Endothelial cell of umbilical vein (primary cell): ENCODE data around the gene FOS. TPM values are rescaled to one million over a fixed set of nuclear protein-coding genes. Genes with fewer than 3 reads are reported as not detected.

Experiments used
- BruUV-seq: library from RNA; stranded (reverse); fragments of 400-500 nt; replicated peaks from 2 replicates; lab custom pipeline; 2021; lab: Mats Ljungman, UMichigan
- CTCF ChIA-PET: fragments of 300-600, 350-600 bp; sonication (Branson Sonifier 250); formaldehyde crosslinking; loops from one replicate; lab custom pipeline; 2021; ENCODE audit warnings: antibody characterized with exemption, inconsistent platforms; lab: Charles Lee
- POLR2A ChIA-PET: fragments of 300-600, 350-600 bp; sonication (Branson Sonifier 250); formaldehyde crosslinking; loops from one replicate; lab custom pipeline; 2021; ENCODE audit warnings: antibody characterized with exemption, inconsistent platforms; lab: Charles Lee
- DNase-seq: peaks from one replicate; pipeline ENCODE4 v3.0.0-alpha.2; 2011; ENCODE audit warnings: low read depth, low spot score
- FAIRE-seq: peaks from 2 replicates; lab custom pipeline; 2011; peaks lifted over from hg19 to GRCh38; lab: Jason Lieb, UNC
- H2AFZ ChIP-seq: 2 replicates; pipeline ENCODE4 v1.6.0; 2012; ENCODE audit warnings: low read depth, low read length, control low read depth, inconsistent platforms
- H3K27ac ChIP-seq: 2 replicates; pipeline ENCODE4 v1.5.1; 2011; ENCODE audit warnings: low read depth, mild to moderate bottlenecking, control low read depth, low read length, moderate library complexity; ENCODE audit not compliant: insufficient read depth
- H3K27me3 ChIP-seq, 2 experiments: 2 replicates each; pipeline versions ENCODE4 v1.6.0 to v1.6.1; 2011; ENCODE audit warnings: low read length in 2 of 2, mixed read lengths in 1 of 2; ENCODE audit not compliant: control insufficient read depth in 2 of 2, insufficient read depth in 2 of 2
- H3K36me3 ChIP-seq, 2 experiments: 2 replicates in 1 of 2; 3 replicates in 1 of 2; pipeline ENCODE4 v1.5.1; 2011; ENCODE audit warnings: low read length in 2 of 2, mild to moderate bottlenecking in 1 of 2, moderate library complexity in 1 of 2; ENCODE audit not compliant: control insufficient read depth in 2 of 2, insufficient read depth in 2 of 2; ENCODE audit errors: extremely low read depth in 1 of 2
- H3K4me1 ChIP-seq: 3 replicates; pipeline ENCODE4 v1.5.1; 2011; ENCODE audit warnings: mild to moderate bottlenecking, low read length; ENCODE audit not compliant: control insufficient read depth, insufficient read depth; ENCODE audit errors: extremely low read depth
- H3K4me2 ChIP-seq: 2 replicates; pipeline ENCODE4 v1.6.1; 2011; ENCODE audit warnings: low read length, control low read depth, mixed read lengths; ENCODE audit not compliant: insufficient read depth
- H3K4me3 ChIP-seq, 3 experiments: fragments of 200-600 bp in 1 of 3; sonication (generic), shearing (Covaris generic) in 1 of 3; replicated peaks in 1 of 3; 2 replicates each; pipeline ENCODE4 v1.5.1; 2011 to 2016; ENCODE audit warnings: control low read depth in 3 of 3, low read length in 3 of 3, mild to moderate bottlenecking in 2 of 3, inconsistent platforms in 1 of 3, low read depth in 1 of 3, moderate library complexity in 1 of 3; ENCODE audit not compliant: insufficient read depth in 1 of 3
- H3K79me2 ChIP-seq: 2 replicates; pipeline ENCODE4 v1.6.0; 2012; ENCODE audit warnings: low read length, inconsistent platforms; ENCODE audit not compliant: control insufficient read depth, insufficient read depth
- H3K9ac ChIP-seq: replicated peaks from 2 replicates; pipeline ENCODE3; 2011; ENCODE audit warnings: low read length, control low read depth; ENCODE audit not compliant: insufficient read depth; ENCODE audit errors: extremely low read depth
- H3K9me1 ChIP-seq: replicated peaks from 3 replicates; pipeline ENCODE4 v1.6.0; 2011; ENCODE audit warnings: mild to moderate bottlenecking, low read length; ENCODE audit not compliant: control insufficient read depth, insufficient read depth; ENCODE audit errors: extremely low read depth
- H3K9me3 ChIP-seq: replicated peaks from 2 replicates; pipeline ENCODE4 v1.5.1; 2012; ENCODE audit warnings: low read length, inconsistent platforms; ENCODE audit not compliant: control insufficient read depth, insufficient read depth
- H4K20me1 ChIP-seq: replicated peaks from 2 replicates; pipeline ENCODE3; 2011; ENCODE audit warnings: mild to moderate bottlenecking, low read length; ENCODE audit not compliant: control insufficient read depth, insufficient read depth; ENCODE audit errors: extremely low read depth
- EZH2 ChIP-seq: IDR thresholded peaks from 2 replicates; pipeline ENCODE4 v1.6.1; 2012; ENCODE audit warnings: borderline replicate concordance, low read depth, mild to moderate bottlenecking, moderate library complexity, low read length, inconsistent platforms; ENCODE audit not compliant: severe bottlenecking
- FOS ChIP-seq: IDR thresholded peaks from 2 replicates; pipeline ENCODE4 v1.6.1; 2011; ENCODE audit warnings: mild to moderate bottlenecking, low read length, moderate library complexity, borderline replicate concordance; ENCODE audit not compliant: insufficient read depth
- GATA2 ChIP-seq: IDR thresholded peaks from 2 replicates; pipeline ENCODE4 v1.7.0; 2011; ENCODE audit warnings: low read depth, mild to moderate bottlenecking, moderate library complexity, mixed read lengths, low read length; ENCODE audit not compliant: insufficient read length, insufficient read depth
- JUN ChIP-seq: IDR thresholded peaks from 2 replicates; pipeline ENCODE4 v1.6.1; 2011; ENCODE audit warnings: borderline replicate concordance, low read depth; ENCODE audit not compliant: insufficient read length, insufficient read depth
- MYC ChIP-seq: IDR thresholded peaks from one replicate; pipeline ENCODE4 v1.6.1; 2011; ENCODE audit warnings: mild to moderate bottlenecking, low read depth, low read length
- POLR2A ChIP-seq: IDR thresholded peaks from 2 replicates; pipeline ENCODE4 v1.6.1; 2012; ENCODE audit warnings: low read depth, mild to moderate bottlenecking, control low read depth, low read length
- POLR2AphosphoS5 ChIP-seq: IDR thresholded peaks from 2 replicates; pipeline ENCODE4 v1.6.1; 2012; ENCODE audit warnings: low read depth, mild to moderate bottlenecking, control low read depth, low read length, moderate library complexity; ENCODE audit not compliant: insufficient read depth
- dilution Hi-C: fragments of 300-500 bp; cut with MboI; formaldehyde crosslinking; loops from one replicate; pipeline ENCODE4 v1.15.0; 2019; ENCODE audit warnings: low sequenced_read_pairs; ENCODE audit not compliant: extremely low pct_ligation_motif_present
- intact Hi-C: fragments of 100-400 bp; cut with micrococcal nuclease; formaldehyde crosslinking; loops from one replicate; pipeline ENCODE4 v1.10.0; 2022
- polyA plus RNA-seq, 4 experiments: library from polyadenylated mRNA; depleted of rRNA in 3 of 4; stranded (reverse) in 3 of 4; unstranded in 1 of 4; fragments of >200 nt; gene quantifications; 2 replicates each; pipeline versions ENCODE4 v1.2.1 to v1.2.3, GENCODE V29; 2011 to 2012; ENCODE audit warnings: missing spikeins in 1 of 4
- total RNA-seq: library from RNA; stranded (reverse); gene quantifications from 2 replicates; pipeline ENCODE4 v1.2.3, GENCODE V29; 2021
- TF ChIP-seq, protein P1 (sequence below): IDR thresholded peaks from 2 replicates; pipeline ENCODE4 v1.6.1; 2011; ENCODE audit not compliant: insufficient read depth, insufficient read length
- TF ChIP-seq, protein P2 (sequence below), 2 donors: IDR thresholded peaks; 1 replicate in 1 of 2; 2 replicates in 1 of 2; pipeline ENCODE4 v1.5.1; 2011; ENCODE audit warnings: low read length in 2 of 2, mild to moderate bottlenecking in 2 of 2, moderate library complexity in 2 of 2, control low read depth in 1 of 2, inconsistent platforms in 1 of 2, low read depth in 1 of 2; ENCODE audit not compliant: insufficient read depth in 1 of 2; ENCODE audit errors: extremely low read depth in 1 of 2

Gene FOS
- total and polyA plus RNA-seq, 2 donors (not counting 3 experiments of a cell fraction or from before 2014, with no cell fraction given): 9.2 to 41.6 TPM

DNA sequence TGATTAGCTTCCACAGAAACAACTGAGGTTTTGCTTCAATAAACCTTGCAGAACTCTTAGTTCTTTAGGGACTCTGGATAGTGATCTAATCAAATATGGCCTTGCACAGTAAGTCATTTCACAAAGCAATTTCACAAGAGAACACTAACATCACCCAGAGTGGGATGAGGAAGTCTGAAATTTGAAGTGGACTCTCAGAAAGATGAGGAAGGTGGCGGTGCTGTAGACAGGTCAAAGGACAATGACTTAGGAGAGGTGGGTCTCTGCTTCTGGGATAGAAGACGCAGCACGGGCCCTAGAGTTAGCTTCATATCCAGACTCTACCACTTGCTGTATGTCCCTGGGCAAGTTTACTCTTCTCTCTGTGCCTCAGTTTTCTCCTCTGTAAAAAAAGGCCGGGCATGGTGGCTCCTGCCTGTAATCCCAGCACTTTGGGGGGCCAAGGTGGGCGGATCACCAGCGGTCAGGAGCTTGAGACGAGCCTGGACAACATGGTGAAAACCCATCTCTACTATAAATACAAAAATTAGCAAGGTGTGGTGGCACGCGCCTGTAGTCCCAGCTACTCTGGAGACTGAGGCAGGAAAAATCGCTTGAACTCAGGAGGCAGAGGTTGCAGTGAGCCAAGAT, 18.9 kb downstream of the FOS start:
- FAIRE-seq (no peak), DNase-seq (no peak)
- intact Hi-C loops: no loop called here
- H3K36me3 ChIP-seq: no peaks in the 10 kb centered on the region
- peaks cover 22% of the 10 kb centered on the region for H3K4me1 ChIP-seq
- no TSS peak for BruUV-seq
- no peak overlapping the region for H3K4me2 ChIP-seq
- no peak overlapping the region for H3K27ac ChIP-seq
- POLR2A ChIA-PET: no interaction called here
- no peaks in the 10 kb centered on the region for H3K27me3 ChIP-seq
- no peak for TF ChIP-seq FOS
- no peak for TF ChIP-seq MYC
- TF ChIP-seq JUN: no peak
- TF ChIP-seq GATA2: no peak
- no peak for TF ChIP-seq POLR2A
- TF ChIP-seq, protein P1, sequence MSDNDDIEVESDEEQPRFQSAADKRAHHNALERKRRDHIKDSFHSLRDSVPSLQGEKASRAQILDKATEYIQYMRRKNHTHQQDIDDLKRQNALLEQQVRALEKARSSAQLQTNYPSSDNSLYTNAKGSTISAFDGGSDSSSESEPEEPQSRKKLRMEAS: no peak
- TF ChIP-seq EZH2: no peak
- TF ChIP-seq, protein P2, sequence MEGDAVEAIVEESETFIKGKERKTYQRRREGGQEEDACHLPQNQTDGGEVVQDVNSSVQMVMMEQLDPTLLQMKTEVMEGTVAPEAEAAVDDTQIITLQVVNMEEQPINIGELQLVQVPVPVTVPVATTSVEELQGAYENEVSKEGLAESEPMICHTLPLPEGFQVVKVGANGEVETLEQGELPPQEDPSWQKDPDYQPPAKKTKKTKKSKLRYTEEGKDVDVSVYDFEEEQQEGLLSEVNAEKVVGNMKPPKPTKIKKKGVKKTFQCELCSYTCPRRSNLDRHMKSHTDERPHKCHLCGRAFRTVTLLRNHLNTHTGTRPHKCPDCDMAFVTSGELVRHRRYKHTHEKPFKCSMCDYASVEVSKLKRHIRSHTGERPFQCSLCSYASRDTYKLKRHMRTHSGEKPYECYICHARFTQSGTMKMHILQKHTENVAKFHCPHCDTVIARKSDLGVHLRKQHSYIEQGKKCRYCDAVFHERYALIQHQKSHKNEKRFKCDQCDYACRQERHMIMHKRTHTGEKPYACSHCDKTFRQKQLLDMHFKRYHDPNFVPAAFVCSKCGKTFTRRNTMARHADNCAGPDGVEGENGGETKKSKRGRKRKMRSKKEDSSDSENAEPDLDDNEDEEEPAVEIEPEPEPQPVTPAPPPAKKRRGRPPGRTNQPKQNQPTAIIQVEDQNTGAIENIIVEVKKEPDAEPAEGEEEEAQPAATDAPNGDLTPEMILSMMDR (IDR thresholded peaks at IDR 0.05; ENCODE audit: extremely low read depth in 1 of 2, insufficient read depth in 1 of 2, low read depth in 1 of 2, low read length in 2 of 2): no peak
- no peak for TF ChIP-seq POLR2AphosphoS5
- H3K4me3 ChIP-seq: no peak overlapping the region
- CTCF ChIA-PET: interaction anchor here (1.0 to 10.1 kb wide), 7 partner anchors 8 to 392 kb away, joined by 3 to 175 read pairs (median 7); partner anchors contain the start of gene NEK9
- no peak overlapping the region for H3K9ac ChIP-seq
- H2AFZ ChIP-seq: no peak overlapping the region
- no peaks in the 10 kb centered on the region for H3K9me3 ChIP-seq
- H3K79me2 ChIP-seq: no peaks in the 10 kb centered on the region
- no peaks in the 10 kb centered on the region for H4K20me1 ChIP-seq
- H3K9me1 ChIP-seq: no peaks in the 10 kb centered on the region
- dilution Hi-C loops: loop anchor here (25.0 kb wide), 1 partner anchor 160 kb away; the partner anchor contains the start of gene NEK9
